Measurements from ENCODE around the gene CAPNS2.

CAPNS2 gene

GRCh38 chr16:55532227-55532626 is 34.3 kb upstream of the CAPNS2 start:
- in situ Hi-C loops (cut with MboI; ENCODE audit: low pct_unique_long_range_greater_than_20kb, low sequenced_read_pairs, unreplicated experiment), result no loop called here
- TF ChIP-seq CTCF (IDR thresholded peaks at IDR 0.05; ENCODE audit: extremely low read depth, insufficient read depth, missing control alignments), result no peak
- DNase-seq (ENCODE audit: low spot score), result no peak

- in situ Hi-C loops (cut with MboI; ENCODE audit: low pct_unique_long_range_greater_than_20kb, low sequenced_read_pairs, unreplicated experiment), result no loop called here
- DNase-seq (ENCODE audit: low spot score), result no peak
- TF ChIP-seq CTCF (IDR thresholded peaks at IDR 0.05; ENCODE audit: extremely low read depth, insufficient read depth, missing control alignments), result no peak
Observed at GRCh38 chr16:55534756-55535155, 31.7 kb upstream of the CAPNS2 start.

GRCh38 chr16:55539049-55539448 is 27.4 kb upstream of the CAPNS2 start:
- no peak for DNase-seq (ENCODE audit: low spot score)
- no peak for TF ChIP-seq CTCF (IDR thresholded peaks at IDR 0.05; ENCODE audit: extremely low read depth, insufficient read depth, missing control alignments)
- in situ Hi-C loops (cut with MboI; ENCODE audit: low pct_unique_long_range_greater_than_20kb, low sequenced_read_pairs, unreplicated experiment), result no loop called here

GRCh38 chr16:55539488-55539887 is 27.0 kb upstream of the CAPNS2 start:
- DNase-seq (ENCODE audit: low spot score), result no peak
- in situ Hi-C loops (cut with MboI; ENCODE audit: low pct_unique_long_range_greater_than_20kb, low sequenced_read_pairs, unreplicated experiment), result no loop called here
- TF ChIP-seq CTCF (IDR thresholded peaks at IDR 0.05; ENCODE audit: extremely low read depth, insufficient read depth, missing control alignments), result no peak

GRCh38 chr16:55540221-55540620 is 26.3 kb upstream of the CAPNS2 start:
- in situ Hi-C loops (cut with MboI; ENCODE audit: low pct_unique_long_range_greater_than_20kb, low sequenced_read_pairs, unreplicated experiment), result no loop called here
- TF ChIP-seq CTCF (IDR thresholded peaks at IDR 0.05; ENCODE audit: extremely low read depth, insufficient read depth, missing control alignments), result no peak
- no peak for DNase-seq (ENCODE audit: low spot score)

GRCh38 chr16:55542459-55543082 is 23.9 kb upstream of the CAPNS2 start:
- no peak for TF ChIP-seq CTCF (IDR thresholded peaks at IDR 0.05; ENCODE audit: extremely low read depth, insufficient read depth, missing control alignments)
- in situ Hi-C loops (cut with MboI; ENCODE audit: low pct_unique_long_range_greater_than_20kb, low sequenced_read_pairs, unreplicated experiment), result no loop called here

More at GRCh38 chr16:55542459-55543082, 23.9 kb upstream of the CAPNS2 start:
- no peak for DNase-seq (ENCODE audit: low spot score)

Measured in GM13977 (cell line).